ENCODE data around the gene HNRNPD.
A peak's percentile ranks its signal among the peaks of the same experiment; 100 is the strongest.
"Not testable (repeated sequence)": the region's sequence is repeated elsewhere in the genome, so short reads cannot be mapped to it uniquely, and the experiment has no call there.

Gene HNRNPD

DNA sequence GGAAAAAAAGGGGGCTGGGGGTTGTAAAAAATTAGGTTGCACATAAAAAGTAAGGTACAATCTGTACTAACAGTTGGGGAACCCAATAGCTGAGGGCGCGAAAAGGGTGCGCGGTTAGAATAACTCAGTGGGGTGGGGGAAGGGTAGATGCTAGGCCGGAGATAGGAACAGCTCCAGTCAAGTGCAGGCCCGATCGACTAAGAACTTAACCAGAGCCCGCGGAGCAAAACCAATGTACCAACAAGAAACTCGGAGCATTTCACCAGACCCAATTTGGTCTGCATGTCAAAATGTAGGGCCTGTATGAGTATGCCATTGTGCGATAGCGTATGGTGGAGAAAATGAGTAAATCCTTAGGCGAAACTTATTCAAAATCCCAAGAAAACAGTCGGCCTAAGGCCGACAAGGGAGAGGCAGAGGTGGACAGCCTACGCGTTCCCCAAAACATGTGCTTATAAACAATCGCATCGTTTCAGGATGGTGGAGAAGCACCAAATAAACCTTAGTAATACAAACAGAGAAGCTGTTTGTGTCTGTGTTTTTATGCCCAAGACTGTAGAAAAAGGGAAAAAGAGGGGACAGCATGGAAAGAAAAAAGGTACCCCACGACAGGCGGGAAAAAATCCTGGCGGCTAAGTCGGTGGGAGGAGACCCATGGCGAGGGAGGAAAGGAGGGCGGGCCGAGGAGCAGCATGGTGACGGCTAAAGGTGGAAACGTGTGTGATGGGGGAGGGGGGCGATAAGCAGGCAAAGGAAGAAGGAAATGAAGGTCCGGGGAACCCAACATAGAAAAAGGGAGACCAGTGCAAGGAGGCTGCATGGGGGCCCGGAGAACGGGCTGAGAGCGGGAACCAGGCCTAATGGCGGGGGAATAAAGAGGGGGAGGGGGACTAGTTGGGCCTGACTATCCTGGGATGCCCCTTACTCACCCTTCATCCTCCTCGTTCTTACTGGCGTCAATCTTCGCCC, 990 bp downstream of the HNRNPD start:
- peak; percentile 69 for DNase-seq (ENCODE audit: low spot score)

- DNase-seq (ENCODE audit: low spot score), result peak; percentile 54
These were observed 2.3 kb downstream of the HNRNPD start for GRCh38 chr4:82371497-82371896.

DNA sequence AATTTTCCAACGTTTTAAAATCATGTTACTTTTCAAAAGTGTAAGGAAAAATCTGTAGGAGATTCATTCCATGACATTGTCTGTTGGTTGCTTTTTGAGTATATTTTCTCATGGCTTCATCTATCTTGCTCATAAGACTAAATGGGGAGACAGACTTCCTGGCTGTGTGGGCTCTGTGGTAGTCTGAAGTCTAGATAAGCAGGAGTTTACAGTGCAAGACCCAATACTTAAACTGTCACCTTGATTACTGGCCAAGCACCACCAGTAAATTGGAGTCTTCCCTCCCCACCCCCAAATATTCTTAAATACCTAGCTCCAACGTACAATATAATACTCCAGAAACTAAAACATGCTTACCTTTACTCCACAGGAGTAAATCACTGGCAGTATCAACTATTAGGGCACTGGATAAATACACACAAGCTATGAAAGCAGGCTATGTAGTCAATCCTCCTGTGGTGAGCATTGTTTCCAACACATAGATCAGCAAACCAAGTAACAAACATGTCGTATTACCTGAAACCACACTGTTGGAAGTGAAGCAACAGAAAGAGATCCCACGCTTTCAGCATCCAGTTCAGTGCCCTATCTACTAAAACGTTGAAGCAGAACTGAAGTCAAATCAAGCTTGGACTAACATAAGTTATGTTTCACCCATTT, 6.2 kb downstream of the HNRNPD start:
- DNase-seq (ENCODE audit: low spot score), result no peak

GRCh38 chr4:82366431-82366830, 7.4 kb downstream of the HNRNPD start:
- DNase-seq (ENCODE audit: low spot score), result not testable (repeated sequence)

GRCh38 chr4:82363896-82364487, 9.8 kb downstream of the HNRNPD start:
- no peak for DNase-seq (ENCODE audit: low spot score)

DNA sequence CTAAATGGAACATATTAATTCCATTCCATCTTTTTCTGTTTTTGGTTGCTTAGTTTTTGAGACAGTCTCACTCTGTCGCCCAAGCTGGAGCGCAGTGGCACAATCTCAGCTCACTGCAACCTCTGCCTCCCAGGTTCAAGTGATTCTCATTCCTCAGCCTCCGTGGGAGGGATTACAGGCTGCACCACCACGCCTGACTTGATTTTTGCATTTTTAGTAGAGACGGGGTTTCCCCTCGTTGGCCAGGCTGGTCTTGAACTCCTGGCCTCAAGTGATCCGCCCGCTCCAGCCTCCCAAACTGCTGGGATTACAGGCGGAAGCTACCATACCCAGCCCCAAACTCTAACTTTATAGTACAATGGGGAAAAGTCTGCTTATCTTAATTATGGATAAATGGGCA, 11.2 kb downstream of the HNRNPD start:
- no peak for DNase-seq (ENCODE audit: low spot score)

DNA sequence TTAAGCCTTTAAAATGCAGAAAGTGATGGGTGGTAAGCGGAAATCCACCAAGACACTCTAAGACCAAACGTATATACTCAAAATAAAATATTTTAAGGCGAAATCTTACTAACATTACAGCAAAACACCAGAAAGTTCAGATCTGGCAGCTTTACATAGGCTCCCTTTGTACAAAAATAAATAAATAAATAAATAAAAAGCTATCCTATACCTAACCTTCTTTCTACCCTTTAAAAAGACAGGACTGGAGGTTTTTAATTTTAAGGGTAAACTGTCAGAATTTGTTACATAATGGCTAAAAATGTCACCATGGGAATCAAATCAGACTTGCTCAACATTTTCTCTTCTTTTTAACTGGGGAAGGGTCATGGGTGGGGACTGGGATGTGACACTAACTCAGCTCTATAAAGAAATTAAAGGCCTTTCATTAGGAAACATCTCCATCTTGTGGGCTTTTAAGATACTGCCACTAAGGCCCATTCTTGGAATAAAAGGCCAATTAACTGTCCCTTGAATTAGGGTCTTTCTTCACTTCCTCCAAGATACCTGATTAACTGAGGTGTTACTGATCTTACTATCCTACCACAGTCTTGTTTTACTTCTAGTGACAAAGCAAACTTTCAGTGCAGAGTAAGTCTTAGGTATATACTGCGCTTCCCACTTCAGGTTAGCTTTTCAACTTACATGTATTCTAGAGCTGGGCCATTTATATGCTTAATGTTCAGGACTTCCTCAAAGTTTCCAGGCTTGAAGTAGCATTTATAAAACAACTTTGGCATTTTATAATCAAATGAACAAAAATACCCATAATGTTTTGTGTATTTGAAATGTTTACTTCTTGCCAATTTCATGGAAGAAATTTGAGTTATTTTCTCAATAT, 13.3 kb downstream of the HNRNPD start:
- no peak for DNase-seq (ENCODE audit: low spot score)

DNA sequence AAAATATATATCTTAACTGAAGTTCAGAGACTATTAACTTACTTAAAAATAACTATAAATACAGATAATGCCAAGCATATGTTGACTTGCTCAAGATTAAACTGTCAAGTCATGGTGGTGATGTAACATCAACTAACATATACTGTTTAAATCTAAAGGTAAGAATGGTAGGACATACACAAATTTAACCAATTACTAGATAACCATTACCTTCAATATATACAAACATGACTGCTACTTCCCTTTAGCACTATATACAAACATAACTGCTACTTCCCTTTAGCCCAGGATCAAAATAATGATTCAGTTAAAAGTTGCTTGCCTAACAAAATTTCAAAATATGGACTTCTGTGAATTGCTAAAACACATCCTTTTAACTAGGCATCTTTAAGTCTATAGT, 14.9 kb downstream of the HNRNPD start:
- no peak for DNase-seq (ENCODE audit: low spot score)

- DNase-seq (ENCODE audit: low spot score), result no peak
These were observed 16.2 kb downstream of the HNRNPD start for GRCh38 chr4:82357640-82358039.

DNA sequence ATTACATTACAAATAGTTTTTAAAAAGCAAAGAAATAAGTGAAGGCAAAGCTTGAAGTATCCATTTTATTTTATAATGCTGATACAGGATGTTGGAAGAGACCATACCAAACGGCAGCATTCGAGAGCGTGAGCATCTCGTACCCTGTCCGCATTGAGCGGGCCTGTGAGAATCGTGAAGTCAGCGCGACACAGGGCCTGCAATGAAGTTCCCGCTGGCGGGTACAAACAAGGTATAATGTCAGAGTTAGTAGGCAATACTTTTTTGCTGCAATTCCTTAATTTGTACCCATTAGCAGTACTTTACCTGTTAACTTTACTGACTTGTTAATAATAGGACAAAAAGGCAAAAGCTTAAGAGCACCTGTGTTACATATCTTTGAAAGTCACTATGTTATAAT, 19.0 kb downstream of the HNRNPD start:
- no peak for DNase-seq (ENCODE audit: low spot score)

- no peak for DNase-seq (ENCODE audit: low spot score)
These were observed 20.9 kb downstream of the HNRNPD start for GRCh38 chr4:82352825-82353366.

- DNase-seq (ENCODE audit: low spot score), result no peak
These were observed 21.5 kb downstream of the HNRNPD start for GRCh38 chr4:82352118-82352824.

DNA sequence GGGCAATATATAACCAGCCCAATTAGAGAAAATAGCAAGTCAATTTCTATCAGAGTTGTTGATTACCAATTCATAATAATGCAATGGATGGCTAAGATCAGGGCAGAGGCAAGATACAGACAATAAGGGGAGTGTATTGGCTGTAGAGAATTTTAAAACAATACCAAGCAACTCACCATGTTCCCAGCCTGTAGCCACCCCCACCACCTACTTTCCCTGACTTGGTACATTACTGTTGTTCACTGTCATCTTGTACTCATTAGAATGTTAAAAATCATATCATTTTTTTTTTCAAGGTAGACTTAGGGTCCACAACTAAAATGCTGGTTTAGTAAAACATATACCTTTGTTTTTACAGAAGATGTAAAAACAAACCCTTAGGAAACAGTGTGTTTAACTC, 27.7 kb downstream of the HNRNPD start:
- DNase-seq (ENCODE audit: low spot score), result no peak

DNA sequence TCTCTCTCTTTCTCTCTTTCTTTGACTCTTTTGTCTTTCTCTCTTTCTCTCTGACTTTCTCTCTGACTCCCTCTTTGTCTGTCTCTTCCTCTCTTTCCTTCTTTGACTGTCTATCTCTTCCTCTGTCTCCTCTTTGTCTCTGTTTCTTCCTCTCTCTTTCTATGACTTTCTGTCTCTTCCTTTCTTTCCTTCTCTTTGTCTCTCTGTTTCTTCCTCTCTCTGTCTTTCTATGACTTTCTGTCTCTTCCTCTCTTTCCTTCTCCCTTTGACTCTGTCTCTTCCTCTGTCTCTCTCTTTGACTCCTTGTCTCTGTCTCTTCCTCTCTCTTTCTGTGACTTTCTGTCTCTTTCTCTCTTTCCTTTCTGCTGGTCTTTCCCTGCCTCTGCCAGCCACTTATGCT, 38.7 kb downstream of the HNRNPD start:
- DNase-seq (ENCODE audit: low spot score), result no peak

GRCh38 chr4:82333641-82334040, 40.1 kb downstream of the HNRNPD start:
- not testable (repeated sequence) for DNase-seq (ENCODE audit: low spot score)

GRCh38 chr4:82331814-82332213, 42.0 kb downstream of the HNRNPD start:
- DNase-seq (ENCODE audit: low spot score), result no peak

- no peak for DNase-seq (ENCODE audit: low spot score)
These were observed 53.4 kb downstream of the HNRNPD start for GRCh38 chr4:82320351-82320750.

- not testable (repeated sequence) for DNase-seq (ENCODE audit: low spot score)
These were observed 70.7 kb downstream of the HNRNPD start for GRCh38 chr4:82303063-82303462.

Measured in hepatic stellate cell (primary cell).